Activated CD4-positive, alpha-beta T cell treated with anti-CD3 and anti-CD28 coated beads, Interleukin-2, amount 50 U/mL, for 48 hours (primary cell): Measurements from ENCODE around the gene PRRT2.
"Not testable (repeated sequence)": the region's sequence is repeated elsewhere in the genome, so short reads cannot be mapped to it uniquely, and the experiment has no call there.

ENCODE experiments used
- DNase-seq, 2 experiments: peaks; one replicate each; pipeline ENCODE4 v3.0.0-alpha.2; 2020

PRRT2 gene

GRCh38 chr16:29812754-29813643 is 1.0 kb downstream of the PRRT2 start:
- DNase-seq: no peak

GRCh38 chr16:29813644-29814562 is 1.9 kb downstream of the PRRT2 start:
- no peak for DNase-seq

- DNase-seq: no peak
These were observed 2.6 kb downstream of the PRRT2 start for GRCh38 chr16:29814592-29814991.

DNA sequence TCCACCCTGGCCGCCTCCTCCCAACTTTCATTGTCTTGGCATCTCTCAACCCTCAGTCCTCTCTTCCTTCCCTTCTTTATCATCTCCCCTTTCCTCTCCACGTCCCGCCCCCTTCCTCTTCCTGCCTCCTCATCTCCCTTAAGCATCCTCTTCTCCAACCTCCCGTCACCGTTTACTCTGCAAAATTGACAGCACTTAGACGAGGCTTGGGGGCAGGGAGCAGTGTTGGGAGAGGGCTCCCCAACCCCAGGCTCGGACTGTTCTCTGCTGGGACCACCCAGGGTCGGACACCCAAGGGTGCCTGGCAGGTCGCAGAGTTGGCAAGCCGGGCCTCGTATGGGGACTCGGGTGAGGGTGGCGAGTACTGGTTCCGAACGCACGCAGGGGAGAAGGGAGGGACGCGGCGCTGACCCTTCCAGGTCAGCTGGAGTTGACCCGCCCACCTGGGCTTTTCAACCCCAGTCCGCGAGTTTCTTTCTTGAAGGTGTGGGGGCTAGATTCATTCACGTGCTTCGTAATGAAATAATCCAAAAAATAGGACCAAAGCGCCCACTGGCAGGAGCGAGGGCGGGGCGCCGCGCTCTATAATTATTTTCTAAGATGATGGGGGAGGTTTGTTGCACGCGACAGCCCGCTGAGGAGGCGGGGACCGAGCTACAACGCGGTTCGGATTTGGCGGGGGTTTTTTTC is 3.2 kb downstream of the PRRT2 start:
- DNase-seq: peak; percentile 59 to 65

GRCh38 chr16:29815793-29816693 is 4.0 kb downstream of the PRRT2 start, which contains the start of gene PAGR1:
PAGR1 (plus strand) TSS chr16:29816152; CDS start chr16:29816526, 374 bp downstream.
- DNase-seq: peak; percentile 98 to 99

DNA sequence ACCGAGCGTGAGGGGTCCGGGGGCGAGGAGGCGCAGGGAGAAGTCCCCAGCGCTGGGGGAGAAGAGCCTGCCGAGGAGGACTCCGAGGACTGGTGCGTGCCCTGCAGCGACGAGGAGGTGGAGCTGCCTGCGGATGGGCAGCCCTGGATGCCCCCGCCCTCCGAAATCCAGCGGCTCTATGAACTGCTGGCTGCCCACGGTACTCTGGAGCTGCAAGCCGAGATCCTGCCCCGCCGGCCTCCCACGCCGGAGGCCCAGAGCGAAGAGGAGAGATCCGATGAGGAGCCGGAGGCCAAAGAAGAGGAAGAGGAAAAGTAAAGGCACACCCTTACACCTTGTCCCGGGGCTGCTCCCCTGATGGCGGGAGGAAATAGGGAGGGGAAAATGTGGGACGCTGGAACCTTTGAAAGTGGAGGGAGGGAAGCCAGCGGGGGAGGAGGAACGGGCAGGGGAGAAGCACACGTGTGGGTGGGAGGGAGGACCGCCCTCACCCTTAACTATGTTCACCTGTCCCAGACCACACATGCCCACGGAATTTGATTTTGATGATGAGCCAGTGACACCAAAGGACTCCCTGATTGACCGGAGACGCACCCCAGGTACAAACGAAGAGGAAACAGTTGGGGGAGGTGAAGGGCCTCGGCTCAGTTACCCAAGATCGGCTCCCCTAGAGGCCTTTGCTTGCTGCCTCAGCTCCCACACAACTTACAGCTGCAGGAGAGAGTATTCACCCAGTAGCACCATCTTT is 4.9 kb downstream of the PRRT2 start:
- peak; percentile 76 to 81 for DNase-seq

DNA sequence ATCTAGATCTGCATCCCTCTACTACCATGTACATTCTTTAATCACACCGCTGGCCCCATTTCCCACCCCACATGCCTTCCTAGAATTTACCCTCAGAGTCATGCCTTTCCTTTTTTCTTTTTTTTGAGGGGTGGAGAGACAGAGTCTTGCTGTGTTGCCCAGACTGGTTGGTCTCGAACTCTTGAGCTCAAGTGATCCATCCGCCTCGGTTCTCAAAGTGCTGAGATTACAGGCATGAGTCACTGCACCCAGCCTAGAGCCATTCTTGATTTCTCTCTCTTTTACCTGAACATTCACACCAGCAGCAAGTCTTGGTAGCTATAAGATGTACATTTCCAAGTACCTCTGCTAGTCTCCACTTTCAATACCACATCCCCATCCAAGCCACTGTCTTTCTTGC is 6.1 kb downstream of the PRRT2 start:
- no peak for DNase-seq

DNA sequence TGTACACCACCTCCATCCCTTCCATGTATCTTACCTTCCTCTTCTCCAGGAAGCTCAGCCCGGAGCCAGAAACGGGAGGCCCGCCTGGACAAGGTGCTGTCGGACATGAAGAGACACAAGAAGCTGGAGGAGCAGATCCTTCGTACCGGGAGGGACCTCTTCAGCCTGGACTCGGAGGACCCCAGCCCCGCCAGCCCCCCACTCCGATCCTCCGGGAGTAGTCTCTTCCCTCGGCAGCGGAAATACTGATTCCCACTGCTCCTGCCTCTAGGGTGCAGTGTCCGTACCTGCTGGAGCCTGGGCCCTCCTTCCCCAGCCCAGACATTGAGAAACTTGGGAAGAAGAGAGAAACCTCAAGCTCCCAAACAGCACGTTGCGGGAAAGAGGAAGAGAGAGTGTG is 7.5 kb downstream of the PRRT2 start:
- DNase-seq: no peak

DNA sequence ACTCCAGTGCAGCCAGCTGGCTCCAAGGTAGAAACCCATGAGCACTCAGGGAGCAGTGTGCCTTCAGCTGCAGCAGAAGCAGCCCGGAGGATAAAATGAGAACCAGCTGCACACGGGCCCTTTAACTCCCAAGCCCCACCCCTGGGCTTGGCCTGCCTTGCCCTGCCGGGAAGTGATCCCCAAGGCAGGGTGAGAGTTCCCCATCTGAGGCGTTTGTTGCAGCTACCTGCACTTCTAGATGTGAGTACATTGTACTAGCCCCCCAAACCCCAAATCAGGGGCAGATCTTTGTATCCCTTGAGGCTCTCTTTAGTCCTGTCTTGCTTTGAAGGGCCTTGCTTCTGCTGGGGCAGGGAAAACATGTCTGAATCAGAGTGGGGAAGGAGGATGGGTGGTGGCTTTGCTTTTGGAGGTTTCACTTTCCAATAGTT is 8.3 kb downstream of the PRRT2 start, which contains the start of gene MVP:
Gene MVP (plus strand): TSS at position 192 of the 431 bp plus-strand sequence. CDS start 10,088 bp downstream, outside the sequence.
- DNase-seq: peak; percentile 64 to 70

GRCh38 chr16:29820730-29821642 is 9.0 kb downstream of the PRRT2 start:
- DNase-seq: peak; percentile 63 to 74

DNA sequence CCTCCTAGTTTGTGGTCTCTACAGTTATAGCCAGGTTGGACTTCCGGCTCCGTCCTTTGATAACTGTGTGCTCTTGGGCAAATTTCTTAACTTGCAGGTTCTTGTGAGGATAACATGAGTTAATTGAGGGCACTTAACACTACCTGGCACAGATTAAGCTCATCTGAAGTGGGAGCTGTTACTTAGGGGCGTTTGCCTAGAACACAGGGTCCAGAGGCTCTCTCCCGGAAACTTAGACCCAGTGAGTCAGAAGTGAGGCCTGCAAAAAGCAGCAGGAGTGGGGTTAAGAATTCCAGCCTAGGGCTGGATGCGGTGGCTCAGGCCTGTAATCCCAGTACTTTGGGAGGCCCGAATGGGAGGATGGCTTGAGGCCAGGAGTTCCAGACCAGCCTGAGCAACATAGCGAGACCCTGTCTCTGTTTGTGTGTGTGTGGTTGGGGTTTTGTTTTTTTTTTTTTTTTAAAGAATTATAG is 9.7 kb downstream of the PRRT2 start:
- no peak for DNase-seq

- no peak for DNase-seq
These were observed 12.7 kb downstream of the PRRT2 start for GRCh38 chr16:29824589-29825144.

DNA sequence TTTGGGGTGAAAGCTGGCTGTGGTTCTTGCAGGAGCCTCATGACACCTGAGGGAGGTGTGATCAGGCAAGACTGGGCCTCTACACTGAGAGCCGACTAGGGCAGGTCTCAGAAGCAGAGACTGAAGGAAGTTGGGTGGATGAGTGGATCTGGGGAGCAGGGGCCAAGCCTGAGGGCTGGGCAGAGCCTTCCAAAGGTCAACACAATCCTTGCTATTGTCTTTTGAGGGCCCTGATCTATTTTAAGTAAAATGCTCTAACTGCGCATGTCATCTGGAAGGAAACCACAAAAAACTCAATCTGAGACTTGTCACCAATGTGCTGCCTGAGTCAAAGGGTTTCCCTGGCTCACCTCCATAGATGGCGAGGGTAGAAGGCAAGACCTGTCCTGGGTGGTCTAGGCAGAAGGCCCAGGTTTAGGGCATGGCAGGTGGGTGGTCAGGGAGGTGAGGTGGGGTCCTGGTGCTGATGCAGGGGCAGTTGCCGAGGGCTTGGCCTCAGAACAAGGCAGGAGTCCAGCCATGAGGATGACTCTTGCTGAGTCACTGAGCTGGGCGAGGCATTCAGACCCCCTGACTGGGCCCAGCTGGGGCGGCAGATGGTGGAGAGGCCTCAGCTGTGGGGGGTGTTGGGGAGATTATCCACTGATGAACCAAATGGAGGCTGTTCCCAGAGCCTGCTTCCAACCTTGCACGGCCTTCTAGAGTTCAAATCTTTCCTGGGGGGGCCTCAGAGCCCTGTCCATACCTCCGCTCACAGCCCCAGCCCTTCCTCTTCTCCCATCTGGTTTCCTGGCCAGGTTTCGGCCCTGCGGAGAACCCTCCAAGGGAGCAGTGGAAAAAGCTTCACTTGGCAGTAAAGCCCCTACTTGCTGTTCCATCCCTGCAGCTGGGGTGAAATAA is 13.4 kb downstream of the PRRT2 start:
- peak; percentile 56 to 65 for DNase-seq

GRCh38 chr16:29826342-29826695 is 14.3 kb downstream of the PRRT2 start:
- no peak for DNase-seq

DNA sequence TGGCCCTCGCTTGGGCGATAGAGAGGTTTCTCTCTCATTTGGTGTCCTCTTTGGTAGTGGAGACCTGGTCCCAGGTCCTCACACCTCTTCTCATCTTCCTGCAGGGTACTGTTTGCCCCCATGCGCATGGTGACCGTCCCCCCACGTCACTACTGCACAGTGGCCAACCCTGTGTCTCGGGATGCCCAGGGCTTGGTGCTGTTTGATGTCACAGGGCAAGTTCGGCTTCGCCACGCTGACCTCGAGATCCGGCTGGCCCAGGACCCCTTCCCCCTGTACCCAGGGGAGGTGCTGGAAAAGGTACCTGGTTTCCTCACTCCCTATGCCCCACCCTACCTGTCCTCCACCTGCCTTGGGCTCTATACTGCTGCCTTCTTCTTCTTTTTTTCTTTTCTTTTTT is 18.8 kb downstream of the PRRT2 start:
- no peak for DNase-seq

- no peak for DNase-seq
These were observed 19.5 kb downstream of the PRRT2 start for GRCh38 chr16:29831490-29831889.

DNA sequence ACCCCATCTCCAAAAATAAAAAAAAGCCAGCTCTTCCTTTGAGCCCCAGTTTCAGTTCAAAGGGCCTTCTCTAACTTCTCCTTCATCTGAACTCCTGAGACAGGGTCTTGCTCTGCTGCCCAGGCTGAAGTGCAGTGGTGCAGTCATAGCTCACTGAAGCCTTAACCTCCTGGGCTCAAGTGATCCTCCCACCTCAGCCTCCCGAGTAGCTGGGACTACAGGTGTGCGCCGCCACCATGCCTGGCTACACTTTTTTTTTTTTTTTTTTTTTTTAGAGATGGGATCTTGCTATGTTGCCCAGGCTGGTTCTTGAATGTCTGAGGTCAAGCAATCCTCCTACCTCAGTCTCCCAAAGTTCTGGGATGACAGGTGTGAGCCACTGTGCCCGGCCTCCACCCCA is 21.2 kb downstream of the PRRT2 start:
- DNase-seq: not testable (repeated sequence)

- DNase-seq: peak; percentile 38 to 52
These were observed 22.1 kb downstream of the PRRT2 start for GRCh38 chr16:29834079-29834478.
